WTC11 (cell line): Measurements from ENCODE around the gene ZNF366. TPM values are rescaled to one million over a fixed set of nuclear protein-coding genes. Genes with fewer than 3 reads are reported as not detected.

ENCODE experiments used
- ATAC-seq: fragments of 200-7000 bp; cut with Tn5 transposase; 2 replicates; pipeline ENCODE4 v1.10.0; 2021; ENCODE audit warnings: mild to moderate bottlenecking, moderate library complexity
- CTCF ChIA-PET: fragments of 300-600 bp; sonication (Branson Sonifier 250); formaldehyde crosslinking; loops from one replicate; lab custom pipeline; 2021; ENCODE audit warnings: antibody characterized with exemption; lab: Charles Lee
- POLR2A ChIA-PET: fragments of 350-600 bp; sonication (Branson Sonifier 250); formaldehyde crosslinking; loops from one replicate; lab custom pipeline; 2021; ENCODE audit warnings: antibody characterized with exemption; lab: Charles Lee
- DNase-seq: peaks from one replicate; pipeline ENCODE4 v3.0.0; 2021; ENCODE audit warnings: low spot score
- H3K27ac Mint-ChIP-seq: 2 replicates; pipeline ENCODE4 v1.8.0; 2021; ENCODE audit warnings: mixed read lengths
- H3K27me3 Mint-ChIP-seq: 2 replicates; pipeline ENCODE4 v1.8.0; 2021; ENCODE audit warnings: low read depth, mild to moderate bottlenecking, moderate library complexity, mixed read lengths
- H3K36me3 Mint-ChIP-seq: 2 replicates; pipeline ENCODE4 v1.8.0; 2021; ENCODE audit warnings: mixed read lengths
- H3K4me1 Mint-ChIP-seq: 2 replicates; pipeline ENCODE4 v1.8.0; 2022; ENCODE audit warnings: mixed read lengths
- H3K4me3 Mint-ChIP-seq: 2 replicates; pipeline ENCODE4 v1.8.0; 2021; ENCODE audit warnings: mild to moderate bottlenecking, moderate library complexity, mixed read lengths
- H3K9me3 Mint-ChIP-seq: 2 replicates; pipeline ENCODE4 v1.8.0; 2021; ENCODE audit warnings: mixed read lengths
- AFF4 ChIP-seq: sonication (generic); formaldehyde crosslinking; IDR thresholded peaks from 2 replicates; pipeline ENCODE4 v1.8.1; 2023; ENCODE audit warnings: mild to moderate bottlenecking, missing genetic modification reagents, borderline replicate concordance
- ELF4 ChIP-seq: sonication (generic); formaldehyde crosslinking; IDR thresholded peaks from 2 replicates; pipeline ENCODE4 v1.8.1; 2022; ENCODE audit warnings: low read depth, mild to moderate bottlenecking, moderate library complexity, missing genetic modification reagents
- ERG ChIP-seq: fragments of 250-450 bp; sonication (Bioruptor Pico); IDR thresholded peaks from 2 replicates; pipeline ENCODE4 v1.8.0; 2021; ENCODE audit warnings: mild to moderate bottlenecking
- FOXP1 ChIP-seq: sonication (generic); formaldehyde crosslinking; IDR thresholded peaks from 2 replicates; pipeline ENCODE4 v1.8.0; 2022; ENCODE audit warnings: missing genetic modification reagents, mild to moderate bottlenecking, moderate library complexity, borderline replicate concordance
- HMGA2 ChIP-seq: fragments of 250-450 bp; sonication (Bioruptor Pico); IDR thresholded peaks from 2 replicates; pipeline ENCODE4 v1.4.0; 2021; ENCODE audit warnings: mild to moderate bottlenecking, moderate library complexity
- NR3C1 ChIP-seq: sonication (generic); formaldehyde crosslinking; conservative IDR thresholded peaks from 2 replicates; pipeline ENCODE4 v1.8.1; 2023; ENCODE audit warnings: low read depth, mild to moderate bottlenecking, missing genetic modification reagents
- OVOL2 ChIP-seq: fragments of 250-450 bp; sonication (Bioruptor Pico); IDR thresholded peaks from 2 replicates; pipeline ENCODE4 v1.9.0; 2021; ENCODE audit warnings: mild to moderate bottlenecking, borderline replicate concordance
- RELA ChIP-seq: sonication (generic); formaldehyde crosslinking; IDR thresholded peaks from 2 replicates; pipeline ENCODE4 v1.8.1; 2022; ENCODE audit warnings: missing genetic modification reagents, mild to moderate bottlenecking, borderline replicate concordance
- SMAD3 ChIP-seq: sonication (generic); formaldehyde crosslinking; IDR thresholded peaks from 2 replicates; pipeline ENCODE4 v1.8.0; 2022; ENCODE audit warnings: missing genetic modification reagents, mild to moderate bottlenecking, borderline replicate concordance
- ZBTB21 ChIP-seq: sonication (generic); formaldehyde crosslinking; IDR thresholded peaks from 2 replicates; pipeline ENCODE4 v1.8.1; 2023; ENCODE audit warnings: mild to moderate bottlenecking, missing genetic modification reagents, borderline replicate concordance
- ZNF219 ChIP-seq: sonication (generic); formaldehyde crosslinking; IDR thresholded peaks from 2 replicates; pipeline ENCODE4 v1.8.0; 2023; ENCODE audit warnings: missing genetic modification reagents, mild to moderate bottlenecking, borderline replicate concordance
- ZNF396 ChIP-seq: fragments of 250-450 bp; sonication (Bioruptor Pico); IDR thresholded peaks from 2 replicates; pipeline ENCODE4 v1.8.0; 2021; ENCODE audit warnings: mild to moderate bottlenecking, moderate library complexity, borderline replicate concordance
- ZNF532 ChIP-seq: fragments of 250-450 bp; sonication (Bioruptor Pico); IDR thresholded peaks from 2 replicates; pipeline ENCODE4 v1.9.0; 2021; ENCODE audit warnings: mild to moderate bottlenecking, borderline replicate concordance
- total RNA-seq: library from RNA; stranded (reverse); gene quantifications from 3 replicates; pipeline ENCODE4 v1.2.3, GENCODE V29; 2021

The ZNF366 gene
- total RNA-seq, 1 experiment from 2014 or later, result not detected

GRCh38 chr5:72427016-72427415, 80.2 kb downstream of the ZNF366 start:
- no peaks in the 10 kb centered on the region for H3K9me3 Mint-ChIP-seq
- no peaks in the 10 kb centered on the region for H3K36me3 Mint-ChIP-seq
- H3K4me3 Mint-ChIP-seq, result no peak overlapping the region
- no peak for ATAC-seq
- no peaks in the 10 kb centered on the region; the same call in 1 of the 2 replicates for H3K27me3 Mint-ChIP-seq
- POLR2A ChIA-PET, result no interaction called here
- TF ChIP-seq OVOL2 (CRISPR knock-in tag) (no peak), ELF4 (no peak), HMGA2 (CRISPR knock-in tag) (no peak), ZNF219 (CRISPR knock-in tag) (no peak)
- DNase-seq, result no peak
- CTCF ChIA-PET, result no interaction called here
- no peak overlapping the region for H3K27ac Mint-ChIP-seq
- H3K4me1 Mint-ChIP-seq, result peaks cover 4% of the 10 kb centered on the region

GRCh38 chr5:72426019-72426418, 81.2 kb downstream of the ZNF366 start:
- Mint-ChIP-seq H3K27ac (no peak overlapping the region), H3K27me3 (no peaks in the 10 kb centered on the region; the same call in 1 of the 2 replicates), H3K36me3 (no peaks in the 10 kb centered on the region), H3K4me3 (no peak overlapping the region), H3K4me1 (peaks cover 4% of the 10 kb centered on the region), H3K9me3 (no peaks in the 10 kb centered on the region)
- TF ChIP-seq ZNF532 (CRISPR knock-in tag) (no peak), NR3C1 (no peak), ELF4 (no peak), ZNF396 (CRISPR knock-in tag) (no peak), AFF4 (no peak)
- DNase-seq (no peak), ATAC-seq (no peak)
- CTCF ChIA-PET, result interaction anchor here (1.1 kb wide), 1 partner anchor 98 kb away, joined by 4 read pairs; no protein-coding TSS in a partner anchor
- POLR2A ChIA-PET, result no interaction called here

GRCh38 chr5:72418271-72418670, 88.9 kb downstream of the ZNF366 start:
- ATAC-seq (no peak), DNase-seq (no peak)
- H3K27me3 Mint-ChIP-seq, result no peaks in the 10 kb centered on the region
- ChIA-PET CTCF (no interaction called here), POLR2A (no interaction called here)
- H3K4me1 Mint-ChIP-seq, result no peaks in the 10 kb centered on the region
- H3K36me3 Mint-ChIP-seq, result no peaks in the 10 kb centered on the region
- TF ChIP-seq ERG (CRISPR knock-in tag) (no peak), RELA (CRISPR knock-in tag) (no peak), SMAD3 (no peak), ZBTB21 (CRISPR knock-in tag) (no peak), FOXP1 (CRISPR knock-in tag) (no peak)
- no peak overlapping the region for H3K27ac Mint-ChIP-seq
- no peak overlapping the region for H3K4me3 Mint-ChIP-seq
- no peaks in the 10 kb centered on the region for H3K9me3 Mint-ChIP-seq
